ENCODE data around the gene APBA1. TPM values are rescaled to one million over a fixed set of nuclear protein-coding genes. Genes with fewer than 3 reads are reported as not detected.

The APBA1 gene
- total RNA-seq, 1 donor from 2014 or later = 4.3 TPM

DNA sequence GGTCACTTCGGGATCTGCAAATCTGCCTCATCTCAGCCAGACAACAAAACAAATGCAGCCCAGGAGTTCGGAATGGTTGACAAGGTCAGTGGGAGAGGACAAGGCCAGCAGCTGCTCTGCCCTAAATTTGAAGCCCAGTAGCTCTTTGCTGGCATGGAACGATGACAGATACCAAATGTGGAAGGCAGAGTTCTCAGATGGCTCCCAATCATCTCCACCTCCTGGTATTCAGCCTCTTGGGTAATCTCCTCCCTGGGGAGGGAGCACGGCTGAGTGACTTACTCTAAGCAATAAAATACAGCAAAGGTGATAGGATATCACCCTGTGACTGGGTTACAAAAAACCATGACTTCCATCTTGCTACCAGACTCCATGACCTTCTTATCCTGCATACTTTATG is 174.4 kb downstream of the APBA1 start:
- Histone ChIP-seq H3K27ac (no peak overlapping the region), H3K36me3 (no peaks in the 10 kb centered on the region), H3K4me3 (no peak overlapping the region), H3K27me3 (ENCODE audit: low read depth) (no peaks in the 10 kb centered on the region), H3K9me3 (no peaks in the 10 kb centered on the region), H3K4me1 (no peaks in the 10 kb centered on the region)
- DNase-seq (no peak), ATAC-seq (no peak)
- TF ChIP-seq, protein P1, sequence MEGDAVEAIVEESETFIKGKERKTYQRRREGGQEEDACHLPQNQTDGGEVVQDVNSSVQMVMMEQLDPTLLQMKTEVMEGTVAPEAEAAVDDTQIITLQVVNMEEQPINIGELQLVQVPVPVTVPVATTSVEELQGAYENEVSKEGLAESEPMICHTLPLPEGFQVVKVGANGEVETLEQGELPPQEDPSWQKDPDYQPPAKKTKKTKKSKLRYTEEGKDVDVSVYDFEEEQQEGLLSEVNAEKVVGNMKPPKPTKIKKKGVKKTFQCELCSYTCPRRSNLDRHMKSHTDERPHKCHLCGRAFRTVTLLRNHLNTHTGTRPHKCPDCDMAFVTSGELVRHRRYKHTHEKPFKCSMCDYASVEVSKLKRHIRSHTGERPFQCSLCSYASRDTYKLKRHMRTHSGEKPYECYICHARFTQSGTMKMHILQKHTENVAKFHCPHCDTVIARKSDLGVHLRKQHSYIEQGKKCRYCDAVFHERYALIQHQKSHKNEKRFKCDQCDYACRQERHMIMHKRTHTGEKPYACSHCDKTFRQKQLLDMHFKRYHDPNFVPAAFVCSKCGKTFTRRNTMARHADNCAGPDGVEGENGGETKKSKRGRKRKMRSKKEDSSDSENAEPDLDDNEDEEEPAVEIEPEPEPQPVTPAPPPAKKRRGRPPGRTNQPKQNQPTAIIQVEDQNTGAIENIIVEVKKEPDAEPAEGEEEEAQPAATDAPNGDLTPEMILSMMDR (IDR thresholded peaks at IDR 0.05) = no peak
- intact Hi-C loops (cut with DNase I) = no loop called here

DNA sequence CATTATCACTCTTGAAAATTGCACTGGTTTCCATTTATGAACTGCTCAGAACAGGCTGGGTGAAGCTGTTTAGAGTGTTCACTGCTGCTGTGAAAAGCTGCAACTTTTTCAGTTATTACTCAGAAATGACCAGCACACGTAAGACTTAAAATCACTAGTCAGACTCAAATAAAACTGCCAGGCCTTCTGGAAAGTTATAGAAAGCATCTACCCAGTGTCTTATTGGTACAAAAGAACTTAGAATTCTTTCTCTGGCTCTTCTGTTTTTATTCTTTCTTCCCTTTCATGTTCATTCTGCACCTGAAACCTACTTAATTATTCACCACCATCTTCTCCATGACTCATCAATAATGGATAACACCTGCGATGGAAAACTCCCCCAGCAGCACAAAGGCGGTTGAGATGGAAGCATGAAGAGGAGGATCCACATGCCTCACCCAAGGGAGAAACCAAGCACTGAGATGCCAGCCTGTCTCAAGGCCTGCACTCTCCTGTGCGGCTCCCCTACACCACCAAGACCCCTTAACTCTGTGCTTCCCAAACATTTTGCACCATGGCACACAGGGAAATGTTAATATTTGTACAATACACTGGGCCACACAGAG is 175.2 kb downstream of the APBA1 start:
- Histone ChIP-seq H3K27ac (no peak overlapping the region), H3K4me1 (no peaks in the 10 kb centered on the region), H3K27me3 (ENCODE audit: low read depth) (no peaks in the 10 kb centered on the region), H3K36me3 (no peaks in the 10 kb centered on the region), H3K4me3 (no peak overlapping the region), H3K9me3 (no peaks in the 10 kb centered on the region)
- DNase-seq (no peak), ATAC-seq (no peak)
- TF ChIP-seq, protein P1 (IDR thresholded peaks at IDR 0.05) = no peak
- intact Hi-C loops (cut with DNase I) = no loop called here

DNA sequence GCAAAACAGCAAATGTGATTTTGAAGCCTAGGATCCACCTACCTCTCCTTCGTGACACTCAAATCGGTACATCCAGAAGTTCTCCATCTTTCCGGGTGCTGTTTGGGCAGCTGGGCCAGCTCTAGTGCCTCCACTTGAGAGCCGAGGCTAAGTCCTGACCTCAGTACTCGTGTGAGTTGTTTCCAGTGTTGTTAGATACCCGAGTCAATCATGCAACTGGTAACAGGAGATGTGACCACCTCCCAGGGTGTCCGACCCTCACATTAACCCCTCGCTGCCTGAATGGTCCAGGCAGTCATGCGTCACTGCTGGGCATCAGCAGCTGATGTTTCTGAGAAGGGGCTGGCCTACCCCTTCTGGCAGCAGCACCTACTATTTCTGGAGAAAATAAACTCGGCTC is 176.9 kb downstream of the APBA1 start:
- no peaks in the 10 kb centered on the region for H3K36me3 ChIP-seq
- H3K4me3 ChIP-seq = no peak overlapping the region
- no peaks in the 10 kb centered on the region for H3K27me3 ChIP-seq (ENCODE audit: low read depth)
- no peaks in the 10 kb centered on the region for H3K9me3 ChIP-seq
- DNase-seq (no peak), ATAC-seq (no peak)
- H3K4me1 ChIP-seq = no peaks in the 10 kb centered on the region
- intact Hi-C loops (cut with DNase I) = no loop called here
- TF ChIP-seq, protein P1 (IDR thresholded peaks at IDR 0.05) = no peak
- no peak overlapping the region for H3K27ac ChIP-seq

DNA sequence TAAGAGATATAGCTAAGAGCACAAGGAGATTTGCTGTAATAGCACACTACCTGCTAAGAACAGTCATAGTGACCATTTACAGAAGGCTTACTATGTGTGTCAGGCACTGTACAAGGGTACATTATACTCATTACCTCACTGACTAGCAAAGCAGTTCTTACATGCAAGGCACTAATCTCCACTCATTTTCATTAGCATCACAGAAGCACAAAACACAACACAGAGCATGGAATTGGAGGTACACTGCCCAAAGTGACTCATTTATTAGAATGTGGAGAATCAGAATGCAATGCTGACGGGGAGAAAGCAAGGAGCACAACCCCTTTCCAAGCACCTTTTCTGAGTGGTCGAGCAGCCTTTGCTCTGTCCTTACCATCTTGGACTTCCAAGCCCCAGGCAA is 177.4 kb downstream of the APBA1 start:
- H3K9me3 ChIP-seq = no peaks in the 10 kb centered on the region
- ATAC-seq (no peak), DNase-seq (no peak)
- H3K27ac ChIP-seq = no peak overlapping the region
- H3K36me3 ChIP-seq = no peaks in the 10 kb centered on the region
- no peaks in the 10 kb centered on the region for H3K27me3 ChIP-seq (ENCODE audit: low read depth)
- no peaks in the 10 kb centered on the region for H3K4me1 ChIP-seq
- intact Hi-C loops (cut with DNase I) = no loop called here
- H3K4me3 ChIP-seq = no peak overlapping the region
- TF ChIP-seq, protein P1 (IDR thresholded peaks at IDR 0.05) = no peak

DNA sequence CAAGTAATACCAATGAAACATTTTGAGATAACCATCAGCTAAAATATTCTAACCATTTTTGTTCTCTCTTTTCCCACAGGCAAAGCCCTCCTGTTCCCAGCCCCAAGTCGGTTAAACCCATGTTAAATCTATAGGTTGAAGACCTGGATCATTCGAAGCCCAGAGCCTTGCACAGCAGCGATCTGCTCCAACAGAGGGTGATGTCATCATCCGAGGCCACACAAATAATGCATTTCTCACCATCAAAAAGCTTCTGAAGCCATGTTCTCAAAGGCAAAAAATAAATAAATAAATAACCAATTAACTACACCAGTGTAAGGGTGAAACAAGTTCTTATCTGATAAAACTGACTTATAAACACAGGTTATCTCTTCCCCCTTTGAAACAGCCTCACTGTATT is 178.0 kb downstream of the APBA1 start:
- Histone ChIP-seq H3K4me3 (no peak overlapping the region), H3K27me3 (ENCODE audit: low read depth) (no peaks in the 10 kb centered on the region), H3K9me3 (no peaks in the 10 kb centered on the region), H3K4me1 (no peaks in the 10 kb centered on the region), H3K36me3 (no peaks in the 10 kb centered on the region), H3K27ac (no peak overlapping the region)
- DNase-seq (no peak), ATAC-seq (no peak)
- intact Hi-C loops (cut with DNase I) = no loop called here
- TF ChIP-seq, protein P1 (IDR thresholded peaks at IDR 0.05) = no peak
